ENCODE results near the gene CCDC107. TPM values are rescaled to one million over a fixed set of nuclear protein-coding genes. Genes with fewer than 3 reads are reported as not detected.

The CCDC107 gene
- total RNA-seq, 1 experiment from 2014 or later = 9.5 TPM

- no peak for DNase-seq (ENCODE audit: low read depth)
Measured at GRCh38 chr9:35702696-35703095, 44.6 kb downstream of the CCDC107 start.

DNA sequence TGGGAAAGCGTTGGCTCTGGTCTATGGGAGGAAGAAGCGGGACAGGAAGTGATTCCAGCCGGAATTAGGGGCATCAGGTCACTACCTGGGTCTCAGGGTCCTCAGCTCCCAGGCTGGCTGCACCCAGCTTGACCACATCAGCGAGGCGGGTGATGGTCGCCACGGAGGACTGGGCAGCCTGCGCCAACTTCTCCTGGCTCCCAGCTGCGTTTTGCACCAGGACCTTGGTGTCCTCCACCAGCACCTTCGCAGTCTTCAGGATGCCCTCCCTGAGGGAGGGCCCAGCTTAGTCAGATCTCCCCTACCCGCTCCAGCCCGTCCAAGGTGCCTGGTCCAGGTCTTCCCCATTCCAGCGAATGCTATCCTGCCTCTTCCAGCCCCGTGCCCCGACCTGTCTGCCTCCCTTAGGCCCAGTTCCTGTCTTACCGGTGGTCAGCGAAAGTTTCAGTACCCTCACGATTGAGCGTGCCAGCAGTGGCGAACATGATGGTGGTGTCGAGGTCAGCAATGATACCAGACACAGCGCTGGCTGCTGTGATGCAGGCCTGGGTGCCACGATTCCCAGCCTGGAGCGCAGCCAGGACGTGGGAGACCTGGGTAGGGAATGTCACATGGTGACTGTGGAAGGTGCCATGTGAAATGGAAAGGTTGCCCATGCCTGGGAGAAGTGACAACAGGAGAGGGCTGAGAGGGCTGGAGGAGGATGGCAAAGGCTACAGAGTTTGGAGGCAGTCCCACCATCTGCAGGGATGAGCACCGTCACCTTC, 46.0 kb downstream of the CCDC107 start:
- DNase-seq (ENCODE audit: low read depth) = no peak

DNA sequence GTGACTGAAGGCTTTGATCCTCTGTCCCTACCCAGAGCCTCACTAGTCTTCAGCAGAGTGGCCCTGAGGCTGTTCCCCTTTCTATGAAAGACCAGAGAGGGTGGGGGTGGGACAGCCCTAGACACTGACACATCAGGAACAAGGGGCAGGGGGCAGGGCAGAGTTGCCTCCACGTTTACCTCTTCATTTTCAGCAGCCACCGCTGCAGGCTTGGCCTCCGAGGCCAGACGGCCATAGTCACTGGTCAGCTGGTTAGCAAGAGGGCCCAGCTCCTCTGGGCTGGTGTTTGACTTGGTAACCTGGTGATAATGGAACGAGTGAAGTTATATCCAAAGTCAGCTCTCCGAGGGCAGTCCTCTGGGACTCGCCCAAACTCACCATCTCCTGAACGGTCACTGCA, 47.3 kb downstream of the CCDC107 start:
- no peak for DNase-seq (ENCODE audit: low read depth)

DNA sequence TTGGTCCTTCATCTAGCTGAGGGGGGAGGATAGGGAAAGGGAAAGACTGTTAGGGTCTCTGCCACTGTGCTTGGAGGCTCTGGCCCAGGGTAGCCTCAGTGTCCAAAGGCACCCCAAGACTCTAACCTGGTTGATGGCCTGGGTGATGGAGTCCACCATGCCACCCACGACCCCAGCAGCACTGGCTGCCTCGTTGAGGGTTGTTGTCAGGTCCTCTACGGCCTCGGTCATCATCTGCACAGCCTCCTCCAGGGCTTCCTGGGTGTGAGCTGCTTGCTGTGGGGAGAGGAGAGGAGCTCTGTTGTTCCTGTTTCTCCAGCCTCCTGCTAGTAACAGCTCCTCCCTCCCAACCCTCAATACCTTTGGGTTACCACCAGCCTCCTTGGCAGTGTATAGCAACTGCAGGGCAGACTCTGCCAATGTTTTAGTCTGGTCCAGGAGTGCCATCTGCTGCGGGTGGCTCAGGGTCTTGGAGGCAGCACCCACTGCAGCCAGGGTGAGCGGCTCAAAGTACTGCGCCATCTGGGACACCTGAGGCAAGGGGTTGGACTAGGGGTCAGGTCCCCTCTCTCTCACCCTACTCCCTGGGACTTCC, 47.8 kb downstream of the CCDC107 start:
- DNase-seq (ENCODE audit: low read depth) = no peak

GRCh38 chr9:35706951-35707350, 48.9 kb downstream of the CCDC107 start:
- DNase-seq (ENCODE audit: low read depth) = no peak

DNA sequence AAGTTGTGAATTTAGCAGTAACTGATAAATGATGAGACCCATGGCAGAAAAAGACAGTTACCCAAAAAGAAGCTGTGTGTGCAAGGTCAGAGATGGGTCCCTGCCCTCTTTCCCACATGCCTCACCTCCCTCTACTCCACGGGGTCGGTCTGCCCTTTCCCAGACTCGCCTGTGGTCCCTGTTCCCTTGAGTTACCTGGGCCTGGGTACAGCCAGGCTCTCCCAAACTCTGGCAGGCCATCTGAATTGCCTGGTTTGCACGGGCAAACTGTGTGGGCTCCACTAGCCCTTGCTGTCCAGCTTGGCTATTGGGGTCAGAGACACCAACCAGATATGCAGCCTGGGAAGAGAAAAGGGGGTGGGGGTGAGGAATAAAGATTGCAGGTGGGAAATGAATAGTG, 50.1 kb downstream of the CCDC107 start:
- no peak for DNase-seq (ENCODE audit: low read depth)

GRCh38 chr9:35710818-35711500, 52.9 kb downstream of the CCDC107 start:
- no peak for DNase-seq (ENCODE audit: low read depth)

Other genes starting within 250 kb of the CCDC107 start
- gene RUSC2, start 168.2 kb upstream of the CCDC107 start, total RNA-seq (2014; rRNA removed; shearing (Covaris generic)) = 18.2 and 20.7 TPM in 2 replicates
- gene TESK1, start 53.0 kb upstream of the CCDC107 start, total RNA-seq (2014; rRNA removed; shearing (Covaris generic)) = 6.1 and 9.4 TPM in 2 replicates
- gene CD72, start 39.9 kb upstream of the CCDC107 start, total RNA-seq (2014; rRNA removed; shearing (Covaris generic)) = 1.7 TPM in 1 of 2 replicates, not detected in the other
- gene SIT1, start 7.4 kb upstream of the CCDC107 start, total RNA-seq (2014; rRNA removed; shearing (Covaris generic)) = not detected in 2 replicates
- 3,813 and 4,416 TPM in 2 replicates for gene RMRP, start 273 bp upstream of the CCDC107 start, total RNA-seq (2014; rRNA removed; shearing (Covaris generic))
- gene ARHGEF39, start 6.9 kb downstream of the CCDC107 start, total RNA-seq (2014; rRNA removed; shearing (Covaris generic)) = 2.9 and 4.2 TPM in 2 replicates
- gene CA9, start 15.6 kb downstream of the CCDC107 start, total RNA-seq (2014; rRNA removed; shearing (Covaris generic)) = 0.42 TPM in 1 of 2 replicates, not detected in the other
- 793 and 977 TPM in 2 replicates for gene TPM2, start 31.6 kb downstream of the CCDC107 start, total RNA-seq (2014; rRNA removed; shearing (Covaris generic))
- gene TLN1, start 73.9 kb downstream of the CCDC107 start, total RNA-seq (2014; rRNA removed; shearing (Covaris generic)) = 173 and 190 TPM in 2 replicates
- gene CREB3, start 74.4 kb downstream of the CCDC107 start, total RNA-seq (2014; rRNA removed; shearing (Covaris generic)) = 97.9 and 104 TPM in 2 replicates
- gene GBA2, start 90.9 kb downstream of the CCDC107 start, total RNA-seq (2014; rRNA removed; shearing (Covaris generic)) = 23.6 and 24.8 TPM in 2 replicates
- gene RGP1, start 91.0 kb downstream of the CCDC107 start, total RNA-seq (2014; rRNA removed; shearing (Covaris generic)) = 11.7 and 16.3 TPM in 2 replicates
- 0.21 and 0.51 TPM in 2 replicates for gene MSMP, start 96.0 kb downstream of the CCDC107 start, total RNA-seq (2014; rRNA removed; shearing (Covaris generic))
- gene NPR2, start 133.3 kb downstream of the CCDC107 start, total RNA-seq (2014; rRNA removed; shearing (Covaris generic)) = 2.1 and 3.4 TPM in 2 replicates
- 0.57 and 0.65 TPM in 2 replicates for gene SPAG8, start 154.0 kb downstream of the CCDC107 start, total RNA-seq (2014; rRNA removed; shearing (Covaris generic))
- gene HINT2, start 156.8 kb downstream of the CCDC107 start, total RNA-seq (2014; rRNA removed; shearing (Covaris generic)) = 72.7 and 94.8 TPM in 2 replicates
- not detected in 2 replicates for gene FAM221B, start 170.4 kb downstream of the CCDC107 start, total RNA-seq (2014; rRNA removed; shearing (Covaris generic))
- 1.1 and 2.0 TPM in 2 replicates for gene TMEM8B, start 170.9 kb downstream of the CCDC107 start, total RNA-seq (2014; rRNA removed; shearing (Covaris generic))
- gene OR13J1, start 212.1 kb downstream of the CCDC107 start, total RNA-seq (2014; rRNA removed; shearing (Covaris generic)) = not detected in 2 replicates
- 1.8 and 3.5 TPM in 2 replicates for gene HRCT1, start 247.9 kb downstream of the CCDC107 start, total RNA-seq (2014; rRNA removed; shearing (Covaris generic))

Data from Daoy (cell line).